ENCODE measurements around the gene MAP3K5. TPM values are rescaled to one million over a fixed set of nuclear protein-coding genes. Genes with fewer than 3 reads are reported as not detected.
A peak's percentile ranks its signal among the peaks of the same experiment; 100 is the strongest.

The MAP3K5 gene
- total RNA-seq, 1 experiment from 2014 or later: 1.3 TPM

DNA sequence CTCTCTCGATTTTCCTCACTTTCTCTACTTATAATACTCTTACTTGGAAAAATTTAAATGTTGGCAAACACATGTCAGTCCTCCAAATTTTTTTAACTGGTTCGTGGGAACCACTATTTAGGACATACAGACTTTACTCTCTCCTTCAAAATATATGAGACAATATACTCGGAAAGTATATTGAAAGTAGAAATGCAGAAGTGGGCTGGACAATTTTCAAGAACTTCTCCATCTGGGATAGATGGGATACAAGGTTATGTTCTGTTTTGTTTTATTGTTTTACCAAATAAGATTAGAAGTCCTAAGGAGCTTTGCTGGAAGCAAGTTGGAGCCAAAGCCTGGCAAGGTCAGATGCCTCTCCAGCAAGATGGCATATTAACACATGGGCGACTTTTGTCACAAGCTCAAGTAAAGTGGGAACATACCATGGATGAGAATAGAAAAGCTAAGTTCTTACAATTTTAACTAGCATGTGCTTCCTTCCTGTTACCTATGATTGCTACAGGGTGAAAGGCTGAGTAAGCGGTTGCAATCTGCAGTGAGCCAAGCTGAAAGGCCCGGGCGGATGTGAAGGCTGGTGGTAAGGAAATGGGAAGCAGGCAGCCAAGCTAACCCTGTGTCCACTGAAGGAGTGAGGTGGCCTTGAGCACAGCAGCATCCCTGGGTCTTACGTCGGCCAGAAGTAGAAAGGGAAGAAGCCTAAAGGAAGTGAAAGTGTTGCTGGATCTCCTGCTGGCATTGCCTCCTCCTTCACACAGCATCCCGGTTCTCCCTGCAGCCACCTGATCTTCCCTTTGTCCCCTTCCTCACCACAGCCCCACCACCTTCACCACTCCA lies 7.1 kb downstream of the MAP3K5 start:
- Histone ChIP-seq H3K27me3 (ENCODE audit: control insufficient read depth, insufficient read depth, low read length) (peaks cover 4% of the 10 kb centered on the region), H3K36me3 (replicated peaks; ENCODE audit: control insufficient read depth, insufficient read depth, low read length) (no peaks in the 10 kb centered on the region), H3K4me3 (ENCODE audit: insufficient read depth, low read depth, low read length) (no peak overlapping the region)
- no peak for DNase-seq

DNA sequence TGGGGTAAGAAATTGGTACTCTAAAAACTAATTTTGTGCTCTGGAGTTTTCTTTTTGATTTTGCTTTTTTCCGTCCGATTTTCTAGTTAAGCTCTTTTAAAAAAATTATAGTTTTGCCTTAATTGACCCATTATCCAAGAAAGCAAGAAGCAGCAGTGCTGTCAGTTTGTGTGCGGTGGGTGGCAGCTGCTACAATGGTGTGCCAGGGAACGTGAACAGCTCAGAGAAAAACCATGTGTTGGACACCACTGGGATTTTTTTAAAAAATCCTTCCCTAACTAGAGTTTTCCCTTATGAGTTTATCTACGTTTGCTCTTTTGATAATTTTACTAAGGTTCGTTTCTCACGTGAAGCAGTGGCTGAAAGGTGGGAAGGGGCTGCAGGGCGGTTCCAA lies 8.0 kb downstream of the MAP3K5 start:
- Histone ChIP-seq H3K4me3 (ENCODE audit: insufficient read depth, low read depth, low read length) (no peak overlapping the region), H3K36me3 (replicated peaks; ENCODE audit: control insufficient read depth, insufficient read depth, low read length) (no peaks in the 10 kb centered on the region)
- DNase-seq: no peak

DNA sequence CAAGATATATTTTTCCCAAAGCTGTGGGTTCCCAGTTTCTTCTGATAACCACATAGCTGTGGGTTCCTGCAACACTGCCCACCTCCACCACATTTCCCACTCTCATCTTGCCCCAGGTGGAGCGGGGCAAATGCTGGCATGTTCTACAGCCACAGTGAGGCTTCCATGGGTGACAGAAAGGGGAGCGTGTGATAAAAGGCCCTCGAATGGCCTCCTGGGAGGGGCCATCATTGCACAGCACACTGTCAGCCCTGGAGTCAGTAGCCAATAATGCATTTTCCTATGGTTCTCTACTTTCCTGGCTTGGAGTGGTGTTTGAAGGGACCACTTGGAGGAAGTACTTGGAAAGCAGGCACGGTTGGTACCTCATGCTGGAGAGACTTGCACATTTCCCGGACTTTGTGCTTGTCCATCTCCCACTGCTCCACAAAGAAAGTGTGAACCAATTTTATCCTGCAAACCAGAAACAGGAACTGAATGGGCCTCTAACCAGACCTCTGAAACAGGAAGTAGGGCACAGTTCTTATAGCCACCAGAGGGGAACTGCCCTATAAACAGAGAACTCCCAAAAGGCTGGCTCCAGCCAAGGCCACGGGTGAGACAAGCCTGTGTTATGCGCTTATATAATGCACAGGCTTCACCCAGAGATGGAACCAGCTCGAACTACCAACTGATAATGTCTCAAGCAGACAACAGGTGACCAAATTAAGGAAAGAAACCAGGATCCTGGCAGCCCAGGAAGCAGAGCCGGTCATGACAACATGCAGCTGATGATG lies 8.6 kb downstream of the MAP3K5 start:
- no peak overlapping the region for H3K4me3 ChIP-seq (ENCODE audit: insufficient read depth, low read depth, low read length)
- H3K27me3 ChIP-seq (ENCODE audit: control insufficient read depth, insufficient read depth, low read length): no peaks in the 10 kb centered on the region
- H3K36me3 ChIP-seq (replicated peaks; ENCODE audit: control insufficient read depth, insufficient read depth, low read length): no peaks in the 10 kb centered on the region
- DNase-seq: no peak

More for the DNA sequence above, 8.0 kb downstream of the MAP3K5 start:
- no peaks in the 10 kb centered on the region for H3K27me3 ChIP-seq (ENCODE audit: control insufficient read depth, insufficient read depth, low read length)

DNA sequence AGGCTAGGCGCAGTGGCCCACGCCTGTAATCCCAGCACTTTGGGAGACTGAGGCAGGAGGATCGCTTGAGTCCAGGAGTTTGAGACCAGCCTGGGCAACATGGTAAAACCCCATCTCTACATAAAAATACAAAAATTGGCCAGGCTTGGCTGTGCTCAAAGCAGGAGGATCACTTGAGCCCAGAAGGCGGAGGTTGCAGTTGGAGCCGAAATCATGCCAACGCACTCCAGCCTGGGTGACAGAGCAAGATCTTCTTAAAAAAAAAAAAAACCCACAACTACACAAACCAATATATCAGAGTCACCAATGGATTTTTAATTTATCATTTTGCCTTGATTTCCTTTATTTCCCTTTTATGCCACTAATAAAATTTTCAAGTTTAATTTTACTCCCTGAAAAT lies 9.3 kb downstream of the MAP3K5 start:
- Histone ChIP-seq H3K27me3 (ENCODE audit: control insufficient read depth, insufficient read depth, low read length) (no peaks in the 10 kb centered on the region), H3K36me3 (replicated peaks; ENCODE audit: control insufficient read depth, insufficient read depth, low read length) (no peaks in the 10 kb centered on the region), H3K4me3 (ENCODE audit: insufficient read depth, low read depth, low read length) (no peak overlapping the region)
- no peak for DNase-seq

GRCh38 chr6:136782021-136782770 lies 10.1 kb downstream of the MAP3K5 start:
- no peak for DNase-seq
- Histone ChIP-seq H3K36me3 (replicated peaks; ENCODE audit: control insufficient read depth, insufficient read depth, low read length) (no peaks in the 10 kb centered on the region), H3K27me3 (ENCODE audit: control insufficient read depth, insufficient read depth, low read length) (no peaks in the 10 kb centered on the region), H3K4me3 (ENCODE audit: insufficient read depth, low read depth, low read length) (no peak overlapping the region)

- no peak for DNase-seq
- no peaks in the 10 kb centered on the region for H3K36me3 ChIP-seq (replicated peaks; ENCODE audit: control insufficient read depth, insufficient read depth, low read length)
- H3K4me3 ChIP-seq (ENCODE audit: insufficient read depth, low read depth, low read length): no peak overlapping the region
- H3K27me3 ChIP-seq (ENCODE audit: control insufficient read depth, insufficient read depth, low read length): no peaks in the 10 kb centered on the region
Measured at GRCh38 chr6:136780972-136781371, 11.3 kb downstream of the MAP3K5 start.

- no peak for DNase-seq
- Histone ChIP-seq H3K4me3 (ENCODE audit: insufficient read depth, low read depth, low read length) (no peak overlapping the region), H3K36me3 (replicated peaks; ENCODE audit: control insufficient read depth, insufficient read depth, low read length) (no peaks in the 10 kb centered on the region), H3K27me3 (ENCODE audit: control insufficient read depth, insufficient read depth, low read length) (no peaks in the 10 kb centered on the region)
Measured at GRCh38 chr6:136779682-136780081, 12.6 kb downstream of the MAP3K5 start.

DNA sequence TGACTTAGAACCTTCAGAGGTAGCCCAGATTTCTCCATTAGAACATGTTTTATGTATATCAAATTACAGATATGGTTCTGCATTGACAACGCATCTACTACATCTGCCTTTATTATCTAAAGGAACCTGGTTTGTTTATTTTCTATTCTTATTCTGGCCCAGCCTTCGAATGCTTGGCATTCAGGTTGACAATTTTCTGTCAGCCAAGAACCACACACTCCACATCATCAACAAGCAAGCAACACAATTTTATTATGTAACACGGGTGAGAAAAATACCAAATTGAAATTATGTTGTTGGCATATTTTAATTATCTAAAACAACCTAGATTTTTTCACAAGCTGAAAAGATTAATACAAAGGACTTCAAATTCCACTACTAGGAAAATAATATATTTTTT lies 14.6 kb downstream of the MAP3K5 start:
- H3K36me3 ChIP-seq (replicated peaks; ENCODE audit: control insufficient read depth, insufficient read depth, low read length): no peaks in the 10 kb centered on the region
- no peak for DNase-seq
- H3K4me3 ChIP-seq (ENCODE audit: insufficient read depth, low read depth, low read length): no peak overlapping the region
- no peaks in the 10 kb centered on the region for H3K27me3 ChIP-seq (ENCODE audit: control insufficient read depth, insufficient read depth, low read length)

DNA sequence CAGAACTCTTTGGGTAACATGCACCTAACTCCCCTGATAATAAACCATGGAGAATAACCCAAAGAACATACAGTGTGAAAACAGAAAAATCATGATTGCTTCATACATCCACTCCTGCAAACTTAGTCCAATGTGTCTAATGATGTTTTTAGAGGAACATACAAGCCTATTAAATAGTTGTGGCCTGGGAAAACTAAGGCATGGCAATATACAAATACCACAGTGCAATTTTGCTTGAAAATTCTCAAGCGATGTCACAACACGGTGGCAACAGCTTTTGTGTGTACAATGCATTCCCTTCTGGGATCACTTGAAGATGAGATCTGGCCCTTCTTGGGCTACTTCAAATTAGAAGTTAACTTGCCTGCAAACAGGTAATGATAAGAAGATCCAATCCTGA lies 16.7 kb downstream of the MAP3K5 start:
- DNase-seq: no peak
- H3K4me3 ChIP-seq (ENCODE audit: insufficient read depth, low read depth, low read length): no peak overlapping the region
- H3K36me3 ChIP-seq (replicated peaks; ENCODE audit: control insufficient read depth, insufficient read depth, low read length): no peaks in the 10 kb centered on the region
- H3K27me3 ChIP-seq (ENCODE audit: control insufficient read depth, insufficient read depth, low read length): no peaks in the 10 kb centered on the region

DNA sequence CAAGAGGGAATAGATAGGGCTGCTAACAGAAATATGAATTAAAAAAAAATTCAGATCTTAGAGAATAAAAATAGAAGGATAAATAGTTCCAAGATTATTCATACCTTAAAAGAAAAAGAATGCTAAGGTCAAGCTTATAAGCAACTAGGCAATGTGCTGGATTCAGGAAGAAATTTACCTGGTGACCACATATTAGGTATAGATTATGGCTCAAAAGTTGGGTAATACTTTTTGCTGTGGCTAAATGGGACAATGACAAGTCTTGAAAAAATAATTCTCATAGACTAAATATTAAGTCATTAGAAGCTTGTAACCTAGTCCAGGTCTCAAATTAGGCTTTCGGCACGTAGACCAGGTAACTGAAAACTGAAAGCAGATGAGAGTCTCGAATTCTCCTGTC lies 17.2 kb downstream of the MAP3K5 start:
- H3K27me3 ChIP-seq (ENCODE audit: control insufficient read depth, insufficient read depth, low read length): no peaks in the 10 kb centered on the region
- DNase-seq: no peak
- no peaks in the 10 kb centered on the region for H3K36me3 ChIP-seq (replicated peaks; ENCODE audit: control insufficient read depth, insufficient read depth, low read length)
- H3K4me3 ChIP-seq (ENCODE audit: insufficient read depth, low read depth, low read length): no peak overlapping the region

DNA sequence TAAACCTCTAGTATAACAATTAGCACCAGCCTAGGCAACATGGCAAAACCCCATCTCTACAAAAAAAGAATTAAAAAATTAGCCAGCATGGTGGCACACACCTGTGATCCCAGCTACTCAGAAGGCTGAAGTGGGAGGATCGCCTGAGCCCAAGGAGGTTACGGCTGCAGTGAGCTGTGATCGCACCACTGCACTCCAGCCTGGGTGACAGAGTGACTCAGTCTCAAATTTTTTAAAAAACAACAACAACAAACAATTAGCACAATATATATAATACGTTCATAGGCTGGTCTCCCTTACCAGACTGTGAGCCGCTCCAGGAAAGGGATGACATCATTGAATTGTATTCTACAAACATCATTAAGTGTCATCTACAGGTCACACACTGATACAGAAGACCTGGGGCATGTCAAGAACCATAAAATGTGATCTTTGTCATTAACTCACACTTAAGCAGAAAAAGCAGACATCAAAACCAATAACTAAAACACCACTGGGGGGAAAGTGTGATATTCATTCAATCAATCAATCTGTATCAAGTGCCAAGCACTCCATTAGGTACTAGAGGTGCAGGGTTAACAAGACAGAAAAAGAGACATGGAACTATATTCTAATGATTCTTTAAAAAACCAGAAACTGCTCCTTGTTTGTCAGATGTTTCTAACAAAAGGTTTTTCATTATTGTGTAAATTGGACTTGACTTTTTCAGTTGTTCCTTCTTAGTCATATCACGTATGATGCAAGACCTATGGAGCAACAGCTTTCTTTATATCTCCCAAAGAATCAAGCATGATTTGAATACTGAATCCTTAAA lies 17.8 kb downstream of the MAP3K5 start:
- no peaks in the 10 kb centered on the region for H3K27me3 ChIP-seq (ENCODE audit: control insufficient read depth, insufficient read depth, low read length)
- no peak overlapping the region for H3K4me3 ChIP-seq (ENCODE audit: insufficient read depth, low read depth, low read length)
- DNase-seq: no peak
- H3K36me3 ChIP-seq (replicated peaks; ENCODE audit: control insufficient read depth, insufficient read depth, low read length): no peaks in the 10 kb centered on the region

DNA sequence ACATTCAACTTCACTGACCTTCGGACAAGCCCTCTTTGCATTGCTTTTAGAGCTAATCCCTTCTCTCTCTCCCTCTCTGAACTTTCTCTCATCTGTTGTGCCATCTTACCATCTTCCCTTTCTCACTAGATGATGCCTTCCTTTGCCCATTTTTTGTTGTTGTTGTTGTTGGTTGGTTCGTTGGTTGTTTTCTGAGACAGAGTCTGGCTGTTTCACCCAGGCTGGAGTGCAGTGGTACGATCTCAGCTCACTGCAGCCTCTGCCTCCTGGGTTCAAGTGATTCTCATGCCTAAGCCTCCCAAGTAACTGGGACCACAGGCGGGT lies 18.8 kb downstream of the MAP3K5 start:
- Histone ChIP-seq H3K27me3 (ENCODE audit: control insufficient read depth, insufficient read depth, low read length) (no peaks in the 10 kb centered on the region), H3K4me3 (ENCODE audit: insufficient read depth, low read depth, low read length) (no peak overlapping the region), H3K36me3 (replicated peaks; ENCODE audit: control insufficient read depth, insufficient read depth, low read length) (no peaks in the 10 kb centered on the region)
- DNase-seq: no peak

GRCh38 chr6:136772685-136773472 lies 19.4 kb downstream of the MAP3K5 start:
- DNase-seq: peak; percentile 44

More at GRCh38 chr6:136772685-136773472, 19.4 kb downstream of the MAP3K5 start:
- H3K4me3 ChIP-seq (ENCODE audit: insufficient read depth, low read depth, low read length): no peak overlapping the region
- H3K27me3 ChIP-seq (ENCODE audit: control insufficient read depth, insufficient read depth, low read length): no peaks in the 10 kb centered on the region
- H3K36me3 ChIP-seq (replicated peaks; ENCODE audit: control insufficient read depth, insufficient read depth, low read length): no peaks in the 10 kb centered on the region

Measured in H7 (cell line).